Stromal cell of bone marrow (primary cell): ENCODE data around the gene DIMT1.

ENCODE experiments used
- DNase-seq: peaks from one replicate; pipeline ENCODE4 v3.0.0-alpha.2; 2012; ENCODE audit warnings: low read depth

DIMT1 gene

DNA sequence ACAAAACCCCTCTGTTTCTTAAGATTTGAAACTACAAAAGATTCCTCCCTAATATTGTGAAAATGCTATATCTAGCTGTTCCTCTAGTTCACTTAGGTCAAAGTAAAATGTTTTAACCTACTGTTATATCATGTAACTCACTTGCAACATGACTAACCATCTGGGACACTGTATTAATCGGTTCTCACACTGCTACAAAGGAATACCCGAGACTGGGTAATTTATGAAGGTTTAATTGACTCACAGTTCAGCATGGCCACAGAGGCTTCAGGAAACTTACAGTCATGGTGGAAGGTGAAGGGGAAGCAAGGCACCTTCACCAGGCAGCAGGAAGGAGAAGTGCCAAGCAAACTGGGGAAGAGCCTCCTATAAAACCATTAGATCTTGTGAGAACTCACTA is 34.7 kb downstream of the DIMT1 start:
- DNase-seq = no peak

DNA sequence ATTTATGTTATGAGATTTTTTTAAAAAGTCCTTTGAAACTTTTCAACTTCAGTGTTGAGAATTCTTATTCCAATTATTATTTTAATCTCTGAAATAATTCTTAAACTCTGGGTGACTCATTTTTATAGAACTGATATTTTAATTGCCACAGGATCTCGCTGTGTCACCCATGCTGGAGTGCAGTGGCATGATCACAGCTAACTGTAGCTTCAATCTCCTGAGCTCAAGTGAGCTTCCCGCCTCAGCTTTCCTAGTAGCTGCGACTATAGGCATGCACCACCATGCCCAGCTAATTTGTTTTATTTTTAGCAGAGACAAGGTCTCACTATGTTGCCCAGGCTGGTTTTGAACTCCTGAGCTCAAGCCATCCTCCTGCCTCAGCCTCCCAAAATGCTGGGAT is 41.0 kb downstream of the DIMT1 start:
- no peak for DNase-seq

DNA sequence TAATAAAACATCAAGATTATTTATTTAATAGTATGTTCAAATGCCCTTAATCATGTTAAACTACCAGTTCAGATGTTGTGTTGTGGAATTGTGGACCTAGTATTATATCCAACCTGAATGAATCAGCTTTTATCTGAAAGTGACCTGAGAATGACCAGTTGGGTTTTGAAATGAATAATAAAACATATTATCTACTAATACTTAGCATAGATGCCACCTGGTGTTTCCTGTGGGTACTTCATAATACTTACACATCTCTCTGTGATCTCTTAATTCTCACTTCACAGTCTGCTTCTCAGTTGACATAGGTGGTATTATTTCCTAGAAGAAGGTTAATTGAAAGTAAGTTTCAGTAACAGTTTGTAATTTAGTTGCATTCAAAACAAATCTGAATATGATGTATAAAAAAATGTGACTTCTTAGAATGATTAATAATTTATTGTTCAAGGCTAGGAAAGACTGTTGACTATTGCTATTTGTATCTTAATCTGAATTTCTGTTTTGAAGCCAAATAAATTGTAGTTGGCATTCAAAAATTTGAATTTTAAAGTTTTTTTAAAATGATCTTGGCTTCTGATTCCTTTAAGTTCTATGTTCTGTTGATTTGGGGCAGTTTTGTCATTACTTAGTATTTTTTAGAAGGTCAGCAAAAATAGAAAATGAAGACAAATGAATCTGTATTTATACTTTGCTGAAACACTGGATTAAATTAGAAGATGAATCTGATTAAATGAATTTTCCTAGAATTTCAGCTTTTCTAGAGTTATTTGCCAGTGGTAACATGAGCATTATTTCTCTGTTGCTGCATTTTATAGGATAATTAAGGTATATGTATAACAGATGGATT is 49.5 kb downstream of the DIMT1 start:
- peak; percentile 31 for DNase-seq

DNA sequence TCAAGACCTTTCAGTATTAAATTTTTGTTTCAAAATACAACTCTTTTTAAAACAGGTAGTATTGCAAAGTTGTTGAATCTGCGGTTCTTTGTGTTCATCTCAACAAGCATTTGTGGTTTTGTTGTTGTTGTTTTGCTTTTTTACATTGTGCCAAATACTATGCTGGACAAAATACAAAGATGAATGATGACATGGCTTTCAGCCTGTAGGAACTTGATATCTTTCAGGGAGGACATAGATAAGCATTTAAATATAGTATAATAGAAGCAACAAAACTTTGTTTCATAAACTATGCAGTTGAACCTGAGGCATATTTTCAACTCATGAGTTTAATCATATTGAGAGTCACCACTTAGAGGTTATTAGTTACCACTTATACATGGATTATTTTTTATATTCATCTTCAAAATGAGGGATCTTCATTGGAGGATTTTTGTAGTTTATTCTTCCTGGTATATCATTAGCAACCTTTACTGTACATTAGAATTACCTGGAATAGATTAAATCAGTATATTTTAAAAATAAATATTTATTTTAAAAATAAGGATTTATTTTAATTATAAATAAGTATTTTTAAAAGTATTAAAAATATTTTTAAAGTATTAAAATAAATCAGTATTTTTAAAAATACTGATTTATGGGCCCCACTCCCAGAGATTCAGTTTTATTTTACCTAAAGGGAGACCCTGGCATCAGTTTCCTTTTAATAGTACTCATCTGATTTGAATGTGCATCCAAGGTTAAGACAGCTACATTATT is 54.8 kb downstream of the DIMT1 start:
- DNase-seq = no peak

DNA sequence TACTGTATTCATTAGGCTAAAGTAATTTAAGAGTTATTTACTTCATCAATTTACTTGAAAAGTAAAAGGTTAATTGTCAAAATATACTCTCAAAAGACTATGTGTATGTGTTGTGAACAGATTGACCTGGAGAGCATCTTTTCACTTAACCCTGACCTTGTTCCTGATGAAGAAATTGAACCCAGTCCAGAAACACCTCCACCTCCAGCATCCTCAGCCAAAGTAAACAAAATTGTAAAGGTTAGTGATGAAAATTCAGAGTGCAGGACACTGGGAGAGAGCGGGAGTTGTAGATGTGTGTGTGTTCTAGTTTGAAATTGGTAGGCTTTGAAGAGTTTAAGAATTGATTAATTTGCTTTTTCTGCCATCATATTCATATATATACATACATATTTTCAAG is 55.8 kb downstream of the DIMT1 start:
- no peak for DNase-seq

DNA sequence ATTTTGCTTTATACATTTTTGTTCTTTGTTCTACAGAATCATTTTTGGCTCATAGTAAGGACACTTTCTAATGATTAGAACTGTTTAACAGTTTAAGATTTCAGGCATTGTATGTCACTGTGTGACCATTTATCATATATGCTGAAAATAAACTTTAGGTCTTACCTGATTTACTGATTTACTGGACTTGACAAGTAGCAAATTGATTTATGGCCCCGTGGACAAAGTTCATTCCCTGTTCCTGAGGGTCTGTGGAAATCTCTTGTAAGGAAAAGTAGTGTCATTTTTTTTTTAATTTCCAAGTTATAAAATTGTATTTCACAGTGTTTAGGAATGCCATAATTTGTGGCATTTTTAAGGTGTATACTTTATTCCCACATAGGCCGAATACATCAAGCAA is 57.0 kb downstream of the DIMT1 start:
- DNase-seq = no peak

DNA sequence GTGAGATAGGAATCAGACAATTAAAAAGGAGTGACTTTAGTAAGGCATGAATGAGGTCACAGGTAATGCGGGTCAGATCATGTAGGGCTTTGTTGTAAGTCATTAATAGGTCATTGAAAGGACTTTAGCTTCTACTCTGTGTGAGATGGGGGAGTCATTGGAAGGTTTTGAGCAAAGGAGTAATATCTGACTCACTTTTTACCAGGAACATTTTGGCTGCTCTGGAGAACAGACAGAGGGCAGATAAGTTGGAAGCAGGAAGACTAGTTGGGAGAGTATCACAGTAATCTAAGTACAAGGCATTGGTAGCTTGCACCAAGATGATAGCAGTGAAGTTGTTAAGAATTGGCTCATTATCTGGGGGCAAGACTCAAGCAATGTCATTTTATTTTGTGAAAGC is 60.3 kb downstream of the DIMT1 start:
- DNase-seq = peak; percentile 12

DNA sequence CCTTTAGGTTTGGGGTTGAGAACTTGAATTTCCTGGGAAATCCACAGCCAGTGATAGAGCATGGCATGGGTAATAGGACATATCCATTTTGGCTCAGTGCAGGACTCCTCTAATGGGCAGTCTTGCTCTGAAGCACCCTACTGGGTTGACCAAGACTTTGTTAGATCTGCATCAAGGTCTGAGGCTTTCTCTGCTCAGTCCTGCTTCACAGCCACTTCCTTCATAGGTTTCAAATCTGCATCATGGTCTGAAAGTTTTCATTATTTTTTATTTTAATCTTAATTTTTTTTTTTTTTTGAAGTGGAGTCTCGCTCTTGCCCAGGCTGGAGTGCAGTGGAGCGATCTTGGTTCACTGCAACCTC is 61.2 kb downstream of the DIMT1 start:
- DNase-seq = no peak

DNA sequence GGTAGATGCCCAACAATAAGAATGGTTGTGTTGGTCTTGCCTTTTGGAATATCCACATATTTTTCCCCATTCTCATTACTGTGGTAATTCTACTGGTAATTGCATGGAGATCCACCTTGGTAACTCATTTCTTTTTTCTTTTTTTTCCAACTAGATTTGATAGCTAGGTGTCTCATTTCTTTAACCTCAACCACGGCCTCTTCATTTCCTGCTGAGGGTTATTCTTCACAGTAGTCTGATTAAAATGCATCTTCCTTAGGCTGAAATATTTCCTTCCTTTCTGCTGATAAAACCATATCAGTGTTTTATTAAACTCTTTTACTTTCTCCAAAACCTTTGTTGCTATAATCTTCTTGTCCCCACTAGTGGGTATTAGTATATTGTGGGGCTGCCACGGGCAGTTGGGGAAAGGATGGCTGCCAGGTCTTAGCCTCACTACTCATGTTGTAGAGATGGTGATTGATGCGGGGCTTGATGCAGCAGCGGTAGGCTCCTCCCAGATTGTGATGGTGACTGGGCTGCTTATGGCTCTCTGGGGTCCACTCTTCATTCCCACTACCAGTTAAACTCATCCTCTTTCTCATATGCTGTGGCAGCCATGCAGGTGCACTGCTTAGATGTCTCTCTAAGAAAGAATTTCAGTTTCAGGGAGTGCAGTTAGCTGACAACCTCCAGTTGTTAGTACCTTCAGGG is 61.8 kb downstream of the DIMT1 start:
- no peak for DNase-seq

DNA sequence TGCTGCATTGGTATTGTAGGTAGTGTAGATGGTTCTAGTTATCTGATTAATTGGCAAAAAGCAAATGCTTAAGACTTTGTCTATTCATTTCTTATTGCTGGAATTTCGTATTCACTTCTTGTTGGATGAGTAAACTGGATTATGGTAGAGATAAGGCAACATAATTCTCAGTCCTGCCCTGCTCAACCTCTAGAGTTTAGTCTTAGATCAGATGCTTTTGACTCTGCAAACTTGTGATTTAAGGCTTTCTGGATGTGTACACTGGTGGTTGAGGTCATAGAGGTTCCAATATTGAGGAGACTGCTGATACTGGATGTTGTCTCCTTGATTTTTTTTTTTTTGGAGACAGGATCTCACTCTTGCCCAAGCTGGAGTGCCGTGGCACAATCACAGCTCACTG is 62.7 kb downstream of the DIMT1 start:
- DNase-seq = no peak

DNA sequence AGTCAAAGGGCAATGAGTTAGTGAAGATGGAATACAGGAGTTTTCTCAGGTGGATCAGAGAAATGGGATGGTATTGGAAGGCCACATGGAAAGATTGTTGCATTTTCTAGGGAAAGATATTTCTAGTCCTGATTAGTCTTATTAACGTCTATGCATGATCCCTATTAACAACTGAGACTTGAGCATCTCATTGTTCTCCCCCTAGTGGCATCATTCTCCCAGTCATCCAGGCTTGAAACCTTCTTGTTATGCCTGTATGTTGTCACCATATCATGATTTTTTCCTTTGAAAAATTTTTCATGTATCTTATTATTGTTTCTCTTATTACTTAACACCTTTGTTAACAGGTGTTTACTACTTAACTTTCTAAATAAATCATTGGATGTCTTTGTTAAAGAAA is 63.3 kb downstream of the DIMT1 start:
- no peak for DNase-seq
